Activated CD8-positive, alpha-beta memory T cell treated with anti-CD3 and anti-CD28 coated beads, Interleukin-2, amount 50 U/mL, for 24 hours (primary cell): ENCODE results near the gene MAP3K19.

Experiments
- DNase-seq: peaks from one replicate; pipeline ENCODE4 v3.0.0-alpha.2; 2020; ENCODE audit errors: extremely low read depth

The MAP3K19 gene

GRCh38 chr2:134926231-134926931, 120.9 kb downstream of the MAP3K19 start:
- DNase-seq: no peak

- DNase-seq: no peak
Measured at GRCh38 chr2:134924912-134925311, 122.3 kb downstream of the MAP3K19 start.

GRCh38 chr2:134919341-134920210, 127.7 kb downstream of the MAP3K19 start:
- DNase-seq: no peak

- peak; percentile 97 for DNase-seq
Measured at GRCh38 chr2:134918526-134919340, 128.5 kb downstream of the MAP3K19 start, which contains the start of gene CCNT2. TSS of gene CCNT2 (plus strand) at chr2:134918822. CDS start at chr2:134918855, 33 bp downstream.

- DNase-seq: peak; percentile 76
Measured at GRCh38 chr2:134917888-134918525, 129.2 kb downstream of the MAP3K19 start.

GRCh38 chr2:134917360-134917865, 129.8 kb downstream of the MAP3K19 start:
- no peak for DNase-seq
